ENCODE data around the gene SGPP2.

DNA sequence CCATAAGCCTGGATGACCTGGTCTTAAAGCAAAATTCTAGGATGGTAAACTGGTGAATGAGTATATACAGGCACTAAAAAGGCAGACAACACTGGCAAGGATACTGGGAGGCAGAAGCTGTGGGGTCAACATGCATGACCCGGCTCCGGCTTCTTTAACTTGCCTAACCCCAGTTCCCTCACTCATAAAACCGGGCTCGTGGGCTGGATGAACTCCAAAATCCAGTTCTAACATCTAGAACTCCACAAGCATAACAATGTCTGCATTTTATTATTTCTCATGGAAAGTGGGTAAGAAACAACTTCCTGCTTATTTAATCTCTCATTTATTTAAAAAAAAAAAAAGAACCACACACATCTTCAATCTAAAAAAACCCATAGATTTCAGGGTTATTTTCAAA is 174.3 kb downstream of the SGPP2 start:
- TF ChIP-seq, protein P1, sequence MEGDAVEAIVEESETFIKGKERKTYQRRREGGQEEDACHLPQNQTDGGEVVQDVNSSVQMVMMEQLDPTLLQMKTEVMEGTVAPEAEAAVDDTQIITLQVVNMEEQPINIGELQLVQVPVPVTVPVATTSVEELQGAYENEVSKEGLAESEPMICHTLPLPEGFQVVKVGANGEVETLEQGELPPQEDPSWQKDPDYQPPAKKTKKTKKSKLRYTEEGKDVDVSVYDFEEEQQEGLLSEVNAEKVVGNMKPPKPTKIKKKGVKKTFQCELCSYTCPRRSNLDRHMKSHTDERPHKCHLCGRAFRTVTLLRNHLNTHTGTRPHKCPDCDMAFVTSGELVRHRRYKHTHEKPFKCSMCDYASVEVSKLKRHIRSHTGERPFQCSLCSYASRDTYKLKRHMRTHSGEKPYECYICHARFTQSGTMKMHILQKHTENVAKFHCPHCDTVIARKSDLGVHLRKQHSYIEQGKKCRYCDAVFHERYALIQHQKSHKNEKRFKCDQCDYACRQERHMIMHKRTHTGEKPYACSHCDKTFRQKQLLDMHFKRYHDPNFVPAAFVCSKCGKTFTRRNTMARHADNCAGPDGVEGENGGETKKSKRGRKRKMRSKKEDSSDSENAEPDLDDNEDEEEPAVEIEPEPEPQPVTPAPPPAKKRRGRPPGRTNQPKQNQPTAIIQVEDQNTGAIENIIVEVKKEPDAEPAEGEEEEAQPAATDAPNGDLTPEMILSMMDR (IDR thresholded peaks at IDR 0.05; ENCODE audit: low read depth, low read length, poor library complexity, severe bottlenecking) = no peak
- TF ChIP-seq EZH2phosphoT487 (IDR thresholded peaks at IDR 0.05; ENCODE audit: borderline replicate concordance, low read length) = no peak

Data from DOHH2 (cell line).